ENCODE measurements around the gene PRR29.

DNA sequence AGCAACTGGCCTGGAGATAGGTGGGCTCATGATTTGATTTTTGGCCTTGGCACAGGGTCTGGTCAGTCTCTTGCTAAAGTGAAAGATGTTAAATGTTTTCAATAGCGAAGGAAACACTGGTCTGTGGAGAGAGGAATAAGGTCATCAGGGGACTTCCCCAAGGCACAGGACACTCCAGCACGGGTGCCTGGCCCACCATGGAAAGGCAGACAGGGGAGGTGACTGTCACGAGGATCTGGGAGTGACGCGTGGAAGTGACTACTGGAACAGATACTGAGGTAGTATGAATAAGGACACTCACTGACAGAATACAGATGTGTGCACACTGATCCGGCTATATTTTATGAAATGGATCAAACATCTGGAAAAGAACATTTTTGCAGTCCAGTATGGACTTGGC, 39.0 kb downstream of the PRR29 start:
- TF ChIP-seq EP300 (conservative IDR thresholded peaks at IDR 0.05; ENCODE audit: poor library complexity, severe bottlenecking) (no peak), REST (IDR thresholded peaks at IDR 0.05; ENCODE audit: borderline replicate concordance) (no peak), CTCF (IDR thresholded peaks at IDR 0.05; ENCODE audit: poor library complexity, severe bottlenecking) (no peak), POLR2AphosphoS5 (IDR thresholded peaks at IDR 0.05) (no peak), RAD21 (conservative IDR thresholded peaks at IDR 0.05) (no peak), TAF1 (IDR thresholded peaks at IDR 0.05; ENCODE audit: low read depth) (no peak), EZH2 (IDR thresholded peaks at IDR 0.05; ENCODE audit: borderline replicate concordance, insufficient read depth, low read length, poor library complexity, severe bottlenecking) (no peak)
